ENCODE data around the gene BBOF1.
A peak's percentile ranks its signal among the peaks of the same experiment; 100 is the strongest.

Gene BBOF1

GRCh38 chr14:74035556-74035955, 16.4 kb downstream of the BBOF1 start:
- no peak for DNase-seq

GRCh38 chr14:74038020-74038859, 19.1 kb downstream of the BBOF1 start:
- no peak for DNase-seq

DNA sequence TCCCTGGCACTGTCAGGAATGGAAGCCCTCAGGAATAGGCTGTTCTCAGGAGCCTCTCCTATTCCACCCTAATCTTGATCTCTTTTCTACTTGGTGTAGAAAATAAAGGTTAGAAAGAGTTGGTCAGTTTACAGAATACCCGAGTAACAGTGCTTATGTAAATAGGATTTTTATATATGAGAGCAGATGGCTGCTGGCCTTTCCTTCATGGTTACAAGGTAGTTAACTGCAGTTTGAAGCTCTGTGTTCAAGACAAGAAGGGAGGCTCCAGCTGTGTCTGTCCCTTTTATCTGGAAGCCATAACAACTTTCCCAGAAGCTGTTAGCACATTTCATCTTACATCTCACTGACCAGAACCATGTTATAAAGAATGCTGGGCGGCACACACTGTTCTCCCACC, 23.1 kb downstream of the BBOF1 start:
- no peak for DNase-seq

DNA sequence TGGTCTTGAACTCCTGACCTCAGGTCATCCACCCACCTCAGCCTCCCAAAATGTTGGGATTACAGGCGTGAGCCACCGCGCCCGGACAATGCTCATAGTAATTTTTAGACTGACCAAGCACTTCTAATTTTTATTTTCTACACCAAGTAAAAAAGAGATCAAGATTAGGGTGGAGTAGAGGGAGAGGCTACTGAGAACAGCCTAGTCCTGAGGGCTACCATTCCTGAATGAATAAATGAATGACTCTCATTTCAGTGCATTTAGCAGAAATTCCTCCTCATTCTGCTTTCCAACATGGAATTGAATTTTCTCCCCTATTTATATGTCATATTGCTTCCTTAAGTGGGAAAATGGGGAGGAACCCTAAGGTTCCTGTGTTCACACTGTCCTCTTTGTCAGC, 26.4 kb downstream of the BBOF1 start:
- no peak for DNase-seq

- DNase-seq, result no peak
Observed at GRCh38 chr14:74048281-74048680, 29.1 kb downstream of the BBOF1 start.

DNA sequence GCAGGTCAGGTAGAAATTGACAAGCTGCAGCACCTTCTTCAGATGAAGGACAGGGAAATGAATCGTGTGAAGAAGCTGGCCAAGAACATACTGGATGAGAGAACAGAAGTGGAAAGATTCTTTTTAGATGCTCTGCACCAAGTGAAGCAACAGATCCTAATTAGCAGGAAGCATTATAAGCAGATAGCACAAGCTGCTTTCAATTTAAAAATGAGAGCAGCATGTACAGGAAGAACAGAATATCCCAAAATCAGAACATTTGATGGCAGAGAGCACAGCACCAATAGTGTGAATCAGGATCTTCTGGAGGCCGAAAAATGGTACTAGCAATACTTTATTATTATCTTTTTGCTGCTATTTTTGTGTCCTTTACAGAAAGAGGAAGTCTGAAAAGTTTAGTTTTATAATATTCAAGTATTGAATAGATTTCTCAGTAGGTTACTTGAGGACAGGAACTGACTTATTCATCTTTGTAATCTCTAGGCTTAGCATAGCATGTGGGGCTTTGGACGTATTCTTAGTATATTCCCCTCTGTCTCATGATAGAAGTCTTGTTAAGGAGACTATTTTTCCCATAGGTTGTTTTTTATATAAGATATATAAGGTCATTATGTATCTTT, 30.8 kb downstream of the BBOF1 start:
- DNase-seq, result no peak

DNA sequence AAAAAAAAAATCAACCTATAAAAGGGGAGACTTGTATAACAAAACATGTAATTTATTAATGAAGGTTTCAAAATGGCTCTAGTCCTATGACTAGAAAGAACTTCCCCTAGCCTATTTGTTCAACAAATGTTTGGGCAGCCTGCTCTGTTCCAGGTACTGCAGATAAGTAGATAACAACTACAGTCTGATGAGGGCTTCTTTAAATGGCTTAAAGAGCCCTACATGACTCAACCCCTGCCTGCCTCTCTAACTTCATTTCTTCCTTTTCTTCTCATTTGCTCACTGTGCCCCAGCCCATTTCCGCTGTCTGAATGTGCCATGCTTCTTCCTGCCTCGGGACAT, 43.6 kb downstream of the BBOF1 start:
- no peak for DNase-seq

GRCh38 chr14:74064426-74064825, 45.3 kb downstream of the BBOF1 start:
- DNase-seq, result no peak

- no peak for DNase-seq
Observed at GRCh38 chr14:74064883-74065282, 45.7 kb downstream of the BBOF1 start.

- no peak for DNase-seq
Observed at GRCh38 chr14:74065746-74066575, 46.8 kb downstream of the BBOF1 start.

DNA sequence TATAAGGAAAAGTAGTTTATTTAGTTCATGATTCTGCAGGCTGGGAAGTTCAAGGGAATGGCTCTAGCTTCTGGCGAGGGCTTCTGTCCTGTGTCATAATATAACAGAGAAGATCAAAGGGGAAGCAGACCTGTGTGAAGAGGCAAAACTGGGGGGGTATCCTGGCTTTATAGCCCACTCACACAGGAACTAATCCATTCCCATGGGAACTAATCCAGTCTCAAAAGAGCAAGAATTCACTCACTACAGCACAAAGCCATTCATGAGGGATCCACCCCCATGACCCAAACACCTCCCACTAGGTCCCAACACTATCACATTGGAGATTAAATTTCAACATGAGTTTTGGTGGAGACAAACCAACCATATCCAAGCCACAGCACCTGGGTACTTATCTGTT, 58.3 kb downstream of the BBOF1 start:
- DNase-seq, result no peak

DNA sequence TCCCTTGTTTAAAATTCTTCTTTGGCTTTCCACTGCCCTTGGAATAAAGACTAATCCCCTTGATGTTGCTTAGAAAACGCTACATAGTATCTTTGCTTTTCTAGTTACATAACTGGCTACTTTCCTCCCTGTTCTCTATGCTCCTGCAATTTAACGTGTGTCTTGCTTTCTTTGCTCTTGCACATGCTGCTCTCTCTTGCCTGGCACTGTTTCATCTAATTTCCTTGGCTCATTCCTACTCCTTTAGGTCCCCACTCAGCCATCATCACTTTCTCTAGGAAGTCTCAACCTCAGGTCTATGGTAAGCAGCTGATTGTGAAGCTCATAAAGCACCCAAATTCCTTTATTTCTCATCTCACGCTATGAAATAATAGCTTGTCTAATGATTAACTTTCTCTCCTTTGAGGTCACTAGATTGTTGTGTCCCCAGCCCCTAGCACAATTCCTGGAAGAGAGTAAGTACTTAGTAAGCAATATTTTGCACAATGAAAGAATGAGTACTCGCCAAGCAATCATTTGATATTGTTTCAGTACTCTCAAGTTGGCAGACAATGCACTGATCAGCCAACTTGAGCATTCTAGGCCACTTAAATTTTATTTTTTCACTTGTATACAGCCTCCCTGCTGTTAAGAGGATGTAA, 61.8 kb downstream of the BBOF1 start:
- no peak for DNase-seq

DNA sequence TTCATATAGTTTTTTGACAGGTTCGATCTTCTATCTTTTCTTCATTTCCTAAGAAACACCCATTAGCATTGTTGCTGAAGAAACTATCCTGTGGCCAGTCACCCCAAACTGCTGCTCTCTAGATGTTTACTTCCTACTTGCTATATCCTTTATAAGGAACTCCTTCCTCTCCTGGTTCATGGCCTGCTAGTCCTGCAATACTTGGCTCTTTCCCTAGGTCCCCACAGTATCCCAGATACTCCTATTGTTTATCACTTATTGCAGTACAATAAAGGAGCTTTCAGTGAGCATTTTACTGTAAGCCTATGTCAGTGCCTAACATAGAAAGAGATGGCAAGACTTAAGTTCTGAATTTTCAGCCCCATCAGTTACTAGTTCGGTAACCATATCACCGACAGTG, 62.3 kb downstream of the BBOF1 start:
- DNase-seq, result no peak

GRCh38 chr14:74083161-74083560, 64.0 kb downstream of the BBOF1 start:
- no peak for DNase-seq

GRCh38 chr14:74083784-74084276, 64.7 kb downstream of the BBOF1 start:
- DNase-seq, result no peak

DNA sequence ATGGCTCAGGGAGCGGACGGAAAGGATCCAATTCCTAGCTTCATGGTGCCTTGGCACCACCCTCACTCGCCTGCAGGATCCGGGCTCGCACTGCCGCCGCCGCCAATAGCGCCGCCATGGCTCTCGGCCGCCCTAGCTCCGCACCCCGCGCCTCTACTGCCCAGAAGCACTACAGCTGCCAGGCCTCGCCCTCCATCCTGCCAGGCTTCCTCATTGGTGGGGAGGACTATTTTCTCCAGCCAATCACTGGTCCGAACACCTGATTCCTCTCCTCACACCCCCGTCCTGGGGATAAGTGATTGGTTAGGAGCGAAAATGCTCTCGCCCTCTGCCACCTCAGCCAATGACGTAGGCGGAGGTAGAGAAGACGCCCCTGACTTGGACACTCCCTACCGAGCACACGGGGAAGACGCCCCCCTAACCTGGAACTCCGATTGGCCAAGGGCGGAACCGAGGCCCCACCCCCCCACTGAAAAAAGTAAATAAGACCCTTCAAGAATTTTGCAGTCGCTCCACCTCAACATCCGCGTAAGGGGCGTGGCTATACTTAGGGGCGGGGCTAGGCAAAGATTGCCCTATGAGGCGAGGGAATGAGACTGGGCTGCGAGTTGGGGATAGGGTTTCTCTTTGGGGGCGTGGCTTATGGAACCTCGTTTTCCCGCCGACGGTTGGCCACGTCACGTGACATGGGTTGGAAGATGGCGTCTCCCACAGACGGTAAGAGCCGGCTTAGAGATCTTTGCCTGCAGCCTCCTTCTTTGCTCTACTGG, 65.3 kb downstream of the BBOF1 start, which contains the start of the genes ALDH6A1 and LIN52:
ALDH6A1 (minus strand) TSS at position 177 of the 770 bp plus-strand sequence; CDS start at position 118, 59 bp downstream.
LIN52 (plus strand) TSS at position 680 of the 770 bp plus-strand sequence; CDS start at position 699, 19 bp downstream.
- peak; percentile 98 for DNase-seq

DNA sequence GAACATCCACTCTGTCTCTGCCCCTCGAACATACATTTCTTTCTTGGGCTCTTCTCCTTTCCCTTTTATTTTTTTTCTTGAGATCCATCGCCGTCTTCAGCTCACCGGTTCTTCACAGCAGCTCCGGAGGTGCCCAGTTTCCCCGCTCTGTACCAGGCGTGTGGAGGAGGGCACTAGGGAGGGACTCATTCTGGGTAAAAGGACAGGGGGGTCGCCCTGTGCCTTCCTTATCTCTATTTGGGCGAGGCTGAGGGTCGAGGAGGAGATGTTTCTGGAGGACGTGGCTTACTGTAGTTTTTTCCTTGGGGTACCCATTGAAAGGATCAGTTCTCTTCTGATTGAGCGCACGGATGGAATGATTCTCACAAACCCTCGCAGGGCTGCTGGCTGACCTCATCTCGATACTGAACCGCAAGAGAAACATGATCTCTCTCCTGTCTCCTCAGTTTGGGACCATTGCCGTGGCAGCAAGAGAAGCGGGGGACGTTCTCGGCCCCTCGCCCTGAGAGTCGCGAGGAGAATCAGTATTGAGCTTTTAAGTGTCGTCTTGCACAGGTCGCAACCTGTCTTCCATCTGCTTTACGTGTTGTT, 66.0 kb downstream of the BBOF1 start:
- DNase-seq, result no peak

GRCh38 chr14:74085828-74086227, 66.7 kb downstream of the BBOF1 start:
- no peak for DNase-seq

- DNase-seq, result no peak
Observed at GRCh38 chr14:74089251-74090020, 70.3 kb downstream of the BBOF1 start.

DNA sequence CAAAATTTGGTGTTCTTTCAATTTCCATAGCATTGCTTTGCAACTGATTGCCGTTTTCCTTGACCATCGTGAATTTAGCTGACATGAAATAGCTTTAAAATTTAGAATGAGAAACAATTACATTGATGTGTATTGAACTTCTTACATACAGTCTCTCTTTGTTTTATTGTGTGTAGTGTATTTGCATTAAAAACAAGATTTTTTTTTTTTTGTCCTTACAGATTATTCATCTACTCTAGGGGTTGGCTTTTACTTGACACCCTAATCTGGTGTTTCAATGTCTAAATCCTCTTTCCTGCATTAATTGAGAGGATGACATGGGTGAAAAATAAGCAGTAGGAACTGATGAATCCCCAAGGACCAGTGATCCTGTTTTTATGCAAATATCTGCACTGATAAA, 86.2 kb downstream of the BBOF1 start:
- DNase-seq, result no peak

- no peak for DNase-seq
Observed at GRCh38 chr14:74109369-74109768, 90.2 kb downstream of the BBOF1 start.

All from GF-D8 (cell line).